IPS-18c (cell line): Measurements from ENCODE around the gene SLC1A2.

Experiments
- H3K4me3 ChIP-seq: 2 replicates; pipeline ENCODE4 v1.7.0; 2013; ENCODE audit warnings: low read depth, mild to moderate bottlenecking, low read length, moderate library complexity; ENCODE audit not compliant: insufficient read depth
- H3K9me3 ChIP-seq: one replicate; pipeline ENCODE4 v1.6.1; 2013; ENCODE audit warnings: mild to moderate bottlenecking, low read length, moderate library complexity; ENCODE audit not compliant: control insufficient read depth, insufficient read depth

The SLC1A2 gene

DNA sequence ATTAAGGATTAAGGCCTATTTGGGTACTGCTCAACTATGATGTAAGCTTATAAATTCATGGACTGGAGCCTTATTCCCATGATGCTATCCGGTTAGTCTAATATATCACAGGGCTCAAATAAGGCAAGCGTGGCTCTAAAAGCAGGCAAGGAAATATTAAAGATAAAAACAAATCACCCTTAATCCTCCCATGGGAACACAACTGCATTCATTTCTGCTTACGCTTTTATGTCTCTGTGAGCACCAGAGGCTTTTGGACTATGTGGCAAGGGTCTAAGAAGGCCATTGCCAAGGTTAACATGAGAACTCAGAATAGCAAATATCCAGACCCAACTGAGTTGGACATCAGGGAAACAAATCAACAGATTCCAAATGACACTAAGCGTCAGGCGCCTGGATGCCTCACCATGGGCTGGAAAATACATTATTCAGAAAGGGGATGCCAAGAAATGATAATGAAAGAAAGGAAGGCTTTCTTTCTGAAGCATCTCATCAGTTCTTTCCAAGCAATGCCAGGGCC lies 138.1 kb downstream of the SLC1A2 start:
- no peaks in the 10 kb centered on the region for H3K9me3 ChIP-seq
- H3K4me3 ChIP-seq, result no peak overlapping the region

GRCh38 chr11:35280727-35281126 lies 138.6 kb downstream of the SLC1A2 start:
- Histone ChIP-seq H3K9me3 (no peaks in the 10 kb centered on the region), H3K4me3 (no peak overlapping the region)

- Histone ChIP-seq H3K9me3 (no peaks in the 10 kb centered on the region), H3K4me3 (no peak overlapping the region)
Measured at GRCh38 chr11:35277827-35278226, 141.5 kb downstream of the SLC1A2 start.

GRCh38 chr11:35276396-35277145 lies 142.8 kb downstream of the SLC1A2 start:
- H3K4me3 ChIP-seq, result no peak overlapping the region
- H3K9me3 ChIP-seq, result no peaks in the 10 kb centered on the region

DNA sequence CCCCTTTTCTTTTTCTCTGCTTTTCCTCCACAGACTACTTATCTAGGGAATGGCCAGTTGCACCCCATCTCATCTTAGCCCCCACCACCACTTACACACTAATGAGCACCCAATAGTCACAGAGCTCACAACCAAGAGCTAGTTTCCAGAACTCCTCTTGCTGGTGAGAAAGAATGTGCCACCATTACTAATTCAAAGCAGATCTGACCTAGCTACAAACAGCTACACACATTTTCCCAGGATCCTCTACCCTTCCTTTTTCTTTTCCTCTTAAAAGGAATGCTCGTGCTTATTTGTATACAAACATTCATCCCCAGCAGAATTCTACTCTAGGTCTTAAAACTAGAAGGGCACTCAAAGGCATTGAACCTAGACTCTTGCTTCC lies 143.6 kb downstream of the SLC1A2 start:
- H3K9me3 ChIP-seq, result no peaks in the 10 kb centered on the region

GRCh38 chr11:35274909-35275785 lies 144.2 kb downstream of the SLC1A2 start:
- no peaks in the 10 kb centered on the region for H3K9me3 ChIP-seq
- no peak overlapping the region for H3K4me3 ChIP-seq

More for the DNA sequence above, 143.6 kb downstream of the SLC1A2 start:
- H3K4me3 ChIP-seq, result no peak overlapping the region

GRCh38 chr11:35272391-35272902 lies 146.9 kb downstream of the SLC1A2 start:
- no peaks in the 10 kb centered on the region for H3K9me3 ChIP-seq
- no peak overlapping the region for H3K4me3 ChIP-seq

GRCh38 chr11:35271031-35271430 lies 148.3 kb downstream of the SLC1A2 start:
- no peaks in the 10 kb centered on the region for H3K9me3 ChIP-seq
- H3K4me3 ChIP-seq, result no peak overlapping the region

DNA sequence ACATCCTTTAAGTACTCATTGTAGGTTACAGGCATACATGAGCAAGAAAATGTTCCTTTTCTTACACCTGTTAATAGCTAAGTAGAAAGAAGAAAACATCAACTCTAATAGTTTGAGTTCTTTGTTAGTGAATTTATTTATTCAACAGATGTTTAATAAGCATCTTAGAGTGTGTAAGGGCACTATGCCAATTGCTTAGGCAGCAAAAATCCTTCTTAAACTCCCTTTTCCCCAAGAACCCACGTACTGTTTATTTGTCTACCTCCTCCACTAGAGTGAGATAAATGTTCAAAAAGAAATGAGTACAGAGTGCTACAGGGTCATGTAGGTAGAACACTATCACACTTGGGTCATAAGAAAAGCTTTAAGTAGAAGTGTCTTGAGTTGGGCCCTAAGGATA lies 149.0 kb downstream of the SLC1A2 start:
- Histone ChIP-seq H3K4me3 (no peak overlapping the region), H3K9me3 (no peaks in the 10 kb centered on the region)

- Histone ChIP-seq H3K4me3 (no peak overlapping the region), H3K9me3 (no peaks in the 10 kb centered on the region)
Measured at GRCh38 chr11:35267504-35267903, 151.9 kb downstream of the SLC1A2 start.

DNA sequence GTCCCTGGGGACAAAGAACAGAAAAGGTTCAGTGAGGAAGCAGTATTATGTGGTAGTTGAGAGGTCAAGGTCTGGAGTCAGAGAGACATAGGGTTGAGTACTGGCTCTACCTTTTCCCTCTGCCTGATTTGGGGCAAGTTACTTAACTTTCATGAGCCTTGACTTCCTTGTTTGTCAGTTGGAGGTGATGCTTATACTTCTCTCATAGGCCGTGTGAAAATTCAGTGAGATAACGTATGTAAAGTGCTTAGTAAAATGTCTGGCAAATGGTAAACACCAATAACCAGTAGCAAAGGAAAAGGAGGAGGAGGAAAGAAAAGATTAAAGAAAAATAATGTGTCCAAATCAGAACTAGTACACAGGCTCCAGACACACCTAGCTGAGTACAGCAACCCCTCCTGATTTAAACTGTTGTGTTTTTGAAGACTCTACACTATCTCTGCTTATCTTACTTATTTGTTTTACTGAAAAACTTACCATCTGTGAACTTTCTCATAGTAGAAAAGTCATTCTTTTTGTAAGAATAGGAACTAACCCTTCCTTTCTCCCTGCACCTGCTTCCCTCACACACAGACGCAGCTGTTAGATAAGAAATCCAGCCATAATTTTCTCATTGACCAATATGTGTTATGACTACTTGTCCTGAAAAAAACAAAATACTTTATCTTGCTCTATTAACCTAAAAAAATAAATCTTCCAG lies 153.5 kb downstream of the SLC1A2 start:
- no peaks in the 10 kb centered on the region for H3K9me3 ChIP-seq

DNA sequence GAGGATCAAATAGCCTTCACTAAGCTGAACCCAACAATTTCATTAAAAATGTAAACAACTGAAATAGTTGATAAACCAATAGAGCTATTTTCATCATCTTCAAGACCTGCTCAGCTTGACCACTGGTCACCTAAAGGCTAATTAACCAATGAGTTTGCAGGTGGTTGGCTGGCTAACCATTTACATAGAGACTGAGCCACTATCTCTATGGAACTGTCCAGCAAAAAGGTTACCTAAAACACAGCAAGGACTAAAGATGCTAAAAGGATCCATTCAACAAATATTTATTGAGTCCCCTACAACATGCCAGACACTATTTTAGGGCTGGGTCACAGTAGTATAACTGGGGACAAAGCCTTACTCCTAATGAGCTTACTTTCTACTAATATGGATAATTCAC lies 156.6 kb downstream of the SLC1A2 start:
- no peak overlapping the region for H3K4me3 ChIP-seq
- H3K9me3 ChIP-seq, result no peaks in the 10 kb centered on the region

More for the DNA sequence above, 153.5 kb downstream of the SLC1A2 start:
- H3K4me3 ChIP-seq, result no peak overlapping the region

GRCh38 chr11:35262056-35262455 lies 157.3 kb downstream of the SLC1A2 start:
- Histone ChIP-seq H3K4me3 (no peak overlapping the region), H3K9me3 (no peaks in the 10 kb centered on the region)

GRCh38 chr11:35261197-35261596 lies 158.2 kb downstream of the SLC1A2 start:
- no peaks in the 10 kb centered on the region for H3K9me3 ChIP-seq
- no peak overlapping the region for H3K4me3 ChIP-seq

GRCh38 chr11:35260342-35260985 lies 158.9 kb downstream of the SLC1A2 start:
- no peaks in the 10 kb centered on the region for H3K9me3 ChIP-seq
- H3K4me3 ChIP-seq, result no peak overlapping the region

DNA sequence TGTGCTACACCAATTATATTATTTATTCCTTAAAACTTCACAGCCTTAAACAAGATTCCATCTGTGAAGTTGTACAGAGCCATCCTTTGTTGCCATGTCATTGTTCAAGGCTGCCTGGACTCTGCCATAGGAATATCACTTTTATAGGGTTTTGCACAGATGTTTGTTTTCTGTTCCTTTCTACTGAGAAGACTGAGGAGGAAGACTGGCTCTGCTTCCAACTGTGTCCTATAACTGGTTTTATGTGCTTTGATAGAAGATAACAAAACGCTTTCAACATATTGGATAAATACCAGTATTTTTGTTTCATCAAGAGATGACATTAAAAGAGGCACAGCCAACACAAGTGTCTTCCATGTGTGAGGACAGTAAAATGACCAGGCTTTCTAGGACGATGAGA lies 159.8 kb downstream of the SLC1A2 start:
- no peaks in the 10 kb centered on the region for H3K9me3 ChIP-seq
- H3K4me3 ChIP-seq, result no peak overlapping the region

DNA sequence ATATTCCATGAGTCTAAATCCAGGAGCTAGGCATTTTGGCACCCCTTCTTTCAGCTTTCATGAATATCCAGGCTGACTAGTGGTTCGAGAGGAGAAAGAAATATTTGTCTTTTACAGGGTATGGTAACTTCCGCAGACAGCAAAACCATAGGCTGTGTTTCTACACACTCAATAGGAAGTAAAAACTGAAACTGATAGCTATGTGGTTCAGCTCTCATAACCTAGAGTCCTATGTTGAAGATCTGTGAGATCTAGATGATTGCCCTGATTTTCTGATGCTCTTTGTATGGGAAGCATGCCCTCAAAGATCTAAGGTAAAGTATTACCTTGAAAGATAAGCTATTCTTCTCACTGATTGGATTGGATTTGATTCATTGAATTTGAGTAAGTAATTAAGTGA lies 162.1 kb downstream of the SLC1A2 start:
- H3K9me3 ChIP-seq, result no peaks in the 10 kb centered on the region
- no peak overlapping the region for H3K4me3 ChIP-seq
